Fibroblast of lung (primary cell): ENCODE results near the gene FAM184B. TPM values are rescaled to one million over a fixed set of nuclear protein-coding genes. Genes with fewer than 3 reads are reported as not detected.

Source experiments
- DNase-seq, 2 donors: peaks; one replicate each; pipeline versions ENCODE4 v3.0.0 to v3.0.0-alpha.2; 2010; ENCODE audit warnings: low read depth in 2 of 2
- H2AFZ ChIP-seq: 2 replicates; pipeline ENCODE4 v1.5.1; 2012; ENCODE audit warnings: low read length, control low read depth, inconsistent platforms
- H3K27ac ChIP-seq: 2 replicates; pipeline ENCODE4 v1.5.1; 2011; ENCODE audit warnings: low read length, control low read depth; ENCODE audit not compliant: insufficient read depth
- H3K27me3 ChIP-seq: 2 replicates; pipeline ENCODE4 v1.5.1; 2011; ENCODE audit warnings: mild to moderate bottlenecking, low read length; ENCODE audit not compliant: control insufficient read depth, insufficient read depth
- H3K36me3 ChIP-seq: 2 replicates; pipeline ENCODE4 v1.5.1; 2011; ENCODE audit warnings: low read length; ENCODE audit not compliant: control insufficient read depth, insufficient read depth
- H3K4me1 ChIP-seq: 2 replicates; pipeline ENCODE4 v1.5.1; 2011; ENCODE audit warnings: low read length; ENCODE audit not compliant: control insufficient read depth, insufficient read depth; ENCODE audit errors: extremely low read depth
- H3K4me2 ChIP-seq: 2 replicates; pipeline ENCODE4 v1.5.1; 2011; ENCODE audit warnings: low read length, control low read depth; ENCODE audit not compliant: insufficient read depth; ENCODE audit errors: extremely low read depth
- H3K4me3 ChIP-seq, 4 experiments: fragments of 200-600 bp in 1 of 4; sonication (generic) in 1 of 4; replicated peaks in 1 of 4; 2 replicates each; pipeline ENCODE4 v1.5.1; 2011 to 2016; ENCODE audit warnings: low read length in 4 of 4, low read depth in 3 of 4, mild to moderate bottlenecking in 3 of 4, control low read depth in 2 of 4, inconsistent platforms in 1 of 4, mixed read lengths in 1 of 4; ENCODE audit not compliant: insufficient read depth in 1 of 4; ENCODE audit errors: control extremely low read depth in 1 of 4
- H3K79me2 ChIP-seq: 2 replicates; pipeline ENCODE4 v1.5.1; 2012; ENCODE audit warnings: mild to moderate bottlenecking, low read length, inconsistent platforms; ENCODE audit not compliant: control insufficient read depth, insufficient read depth
- H3K9ac ChIP-seq: 2 replicates; pipeline ENCODE4 v1.5.1; 2011; ENCODE audit warnings: mild to moderate bottlenecking, low read length, control low read depth; ENCODE audit not compliant: insufficient read depth
- H3K9me3 ChIP-seq: 2 replicates; pipeline ENCODE4 v1.5.1; 2012; ENCODE audit warnings: low read depth, low read length; ENCODE audit not compliant: control insufficient read depth, insufficient read depth
- H4K20me1 ChIP-seq: 2 replicates; pipeline ENCODE4 v1.5.1; 2011; ENCODE audit warnings: low read length; ENCODE audit not compliant: control insufficient read depth, insufficient read depth; ENCODE audit errors: extremely low read depth
- CTCF ChIP-seq, 2 donors: IDR thresholded peaks in 1 of 2; conservative IDR thresholded peaks in 1 of 2; 1 replicate in 1 of 2; 2 replicates in 1 of 2; pipeline ENCODE4 v1.5.1; 2011 to 2012; ENCODE audit warnings: low read length in 2 of 2, control low read depth in 1 of 2, inconsistent platforms in 1 of 2, low read depth in 1 of 2, mild to moderate bottlenecking in 1 of 2
- EZH2 ChIP-seq: IDR thresholded peaks from 2 replicates; pipeline ENCODE4 v1.5.1; 2012; ENCODE audit warnings: low read length, control low read depth, mild to moderate bottlenecking; ENCODE audit errors: missing control alignments
- polyA plus RNA-seq, 2 donors: library from polyadenylated mRNA; depleted of rRNA in 1 of 2; stranded (reverse) in 1 of 2; unstranded in 1 of 2; fragments of >200 nt; gene quantifications; 2 replicates each; pipeline ENCODE4 v1.2.1, GENCODE V29; 2011 to 2012; ENCODE audit warnings: missing spikeins in 1 of 2
- total RNA-seq: library from RNA; depleted of rRNA; stranded (reverse); fragments of >200 nt; gene quantifications from 2 replicates; pipeline ENCODE4 v1.2.1, GENCODE V29; 2014

Gene FAM184B
- total and polyA plus RNA-seq, 2 donors (not counting 1 experiment from before 2014, with no cell fraction given) = not detected

DNA sequence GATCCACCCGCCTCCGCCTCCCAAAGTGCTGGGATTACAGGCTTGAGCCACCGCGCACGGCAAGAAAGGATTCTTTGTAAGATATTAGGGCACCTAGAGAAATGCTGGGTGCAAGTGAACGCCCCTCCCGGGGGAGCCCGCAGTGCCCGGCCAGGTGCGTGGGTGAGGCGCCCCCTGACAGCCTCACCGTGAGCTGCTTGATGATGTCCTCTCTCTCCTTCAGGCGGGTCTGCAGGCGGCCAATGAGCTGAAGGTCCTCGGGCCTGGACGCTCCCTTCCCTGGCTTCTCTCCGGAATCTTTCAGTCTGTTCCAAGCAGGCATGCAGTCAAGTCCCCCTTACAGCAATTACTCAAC lies 145.1 kb downstream of the FAM184B start:
- Histone ChIP-seq H3K36me3 (peaks cover 9% of the 10 kb centered on the region), H3K9ac (no peak overlapping the region), H3K4me2 (no peak overlapping the region), H3K9me3 (no peaks in the 10 kb centered on the region), H2AFZ (no peak overlapping the region), H3K27me3 (no peaks in the 10 kb centered on the region), H4K20me1 (no peaks in the 10 kb centered on the region), H3K4me3 (no peak overlapping the region), H3K79me2 (no peaks in the 10 kb centered on the region), H3K27ac (no peak overlapping the region), H3K4me1 (no peaks in the 10 kb centered on the region)
- TF ChIP-seq EZH2 (no peak), CTCF (conservative IDR thresholded peaks at IDR 0.05 in 1 of 2, IDR thresholded peaks at IDR 0.05 in 1 of 2; ENCODE audit: low read depth in 1 of 2, low read length in 2 of 2) (no peak)
- DNase-seq = no peak

DNA sequence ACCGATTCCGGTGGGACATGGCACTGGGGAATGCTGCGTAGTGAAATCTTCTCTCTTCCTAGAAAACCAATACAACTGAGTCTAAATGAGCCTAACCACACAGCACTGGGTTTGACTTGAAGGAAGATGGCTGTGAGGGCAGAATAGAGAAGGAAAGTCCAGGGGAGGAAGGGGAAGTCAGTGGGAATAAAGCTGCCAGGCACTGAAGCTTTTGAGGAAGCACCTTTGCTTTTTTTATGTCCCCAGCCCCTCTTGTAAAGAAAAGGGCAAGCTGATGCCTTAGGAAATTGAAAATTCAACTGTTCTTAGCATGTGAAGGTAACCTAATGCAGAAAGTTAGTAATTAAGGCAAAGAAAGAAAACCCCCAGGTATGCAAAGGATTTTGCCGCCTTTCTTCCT lies 146.4 kb downstream of the FAM184B start:
- Histone ChIP-seq H3K36me3 (peaks cover 12% of the 10 kb centered on the region), H3K4me1 (no peaks in the 10 kb centered on the region), H3K9me3 (no peaks in the 10 kb centered on the region), H4K20me1 (no peaks in the 10 kb centered on the region), H3K4me2 (no peak overlapping the region), H3K27ac (no peak overlapping the region), H2AFZ (no peak overlapping the region), H3K4me3 (no peak overlapping the region), H3K79me2 (no peaks in the 10 kb centered on the region), H3K27me3 (no peaks in the 10 kb centered on the region), H3K9ac (no peak overlapping the region)
- TF ChIP-seq CTCF (conservative IDR thresholded peaks at IDR 0.05 in 1 of 2, IDR thresholded peaks at IDR 0.05 in 1 of 2; ENCODE audit: low read depth in 1 of 2, low read length in 2 of 2) (no peak), EZH2 (no peak)
- no peak for DNase-seq

DNA sequence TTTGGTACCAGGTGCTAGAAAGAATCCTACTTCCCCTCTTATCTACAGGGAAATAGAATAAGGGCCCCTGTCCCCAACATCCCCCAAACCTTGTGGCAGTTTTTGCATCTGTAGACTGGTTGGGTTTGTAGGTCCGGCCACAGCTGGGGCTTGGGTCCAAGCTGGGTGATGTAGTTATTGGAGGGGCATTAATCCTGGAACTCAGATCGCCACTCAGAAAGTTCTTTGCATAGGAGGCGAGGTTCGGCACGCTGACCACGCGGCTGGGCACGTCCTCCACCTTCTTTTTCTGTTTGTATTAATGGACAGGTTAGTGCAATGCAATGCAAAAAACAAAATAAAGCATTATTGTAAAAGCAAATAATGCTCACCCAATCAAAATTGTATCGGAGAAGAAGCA lies 147.8 kb downstream of the FAM184B start:
- Histone ChIP-seq H3K4me1 (no peaks in the 10 kb centered on the region), H2AFZ (no peak overlapping the region), H3K4me3 (no peak overlapping the region), H3K79me2 (no peaks in the 10 kb centered on the region), H3K9me3 (no peaks in the 10 kb centered on the region), H3K4me2 (no peak overlapping the region), H3K36me3 (peaks cover 14% of the 10 kb centered on the region), H4K20me1 (no peaks in the 10 kb centered on the region), H3K27ac (no peak overlapping the region), H3K9ac (no peak overlapping the region), H3K27me3 (no peaks in the 10 kb centered on the region)
- DNase-seq = no peak
- TF ChIP-seq EZH2 (no peak), CTCF (conservative IDR thresholded peaks at IDR 0.05 in 1 of 2, IDR thresholded peaks at IDR 0.05 in 1 of 2; ENCODE audit: low read depth in 1 of 2, low read length in 2 of 2) (no peak)
